NCI-H460 (cell line): ENCODE data around the gene MEDAG. TPM values are rescaled to one million over a fixed set of nuclear protein-coding genes. Genes with fewer than 3 reads are reported as not detected.

ENCODE experiments used
- DNase-seq: peaks from one replicate; pipeline ENCODE4 v3.0.0-alpha.2; 2016; ENCODE audit warnings: low read depth; ENCODE audit errors: extremely low read depth
- total RNA-seq: library from RNA; depleted of rRNA; stranded (reverse); fragments of >200 nt; shearing (Covaris generic); gene quantifications from 2 replicates; pipeline ENCODE4 v1.2.3, GENCODE V29; 2014; rRNA removed

MEDAG gene
- total RNA-seq, 1 experiment from 2014 or later, result not detected

- DNase-seq, result no peak
Measured at GRCh38 chr13:30936971-30937370, 30.9 kb downstream of the MEDAG start.

GRCh38 chr13:30943881-30944280 lies 37.8 kb downstream of the MEDAG start:
- DNase-seq, result no peak

- DNase-seq, result no peak
Measured at GRCh38 chr13:30957258-30957943, 51.3 kb downstream of the MEDAG start.

GRCh38 chr13:30959678-30960077 lies 53.6 kb downstream of the MEDAG start:
- no peak for DNase-seq

GRCh38 chr13:30963791-30964190 lies 57.7 kb downstream of the MEDAG start:
- no peak for DNase-seq

- DNase-seq, result no peak
Measured at GRCh38 chr13:30965380-30965779, 59.3 kb downstream of the MEDAG start.

- no peak for DNase-seq
Measured at GRCh38 chr13:30966101-30966500, 60.0 kb downstream of the MEDAG start.

- no peak for DNase-seq
Measured at GRCh38 chr13:30968846-30969245, 62.8 kb downstream of the MEDAG start.

GRCh38 chr13:30971575-30971974 lies 65.5 kb downstream of the MEDAG start:
- DNase-seq, result no peak

GRCh38 chr13:30972888-30973377 lies 66.9 kb downstream of the MEDAG start:
- DNase-seq, result no peak

- DNase-seq, result no peak
Measured at GRCh38 chr13:30974350-30974749, 68.3 kb downstream of the MEDAG start.

Other genes starting within 250 kb of the MEDAG start
- not detected in 2 replicates for gene ALOX5AP, start 170.7 kb upstream of the MEDAG start, total RNA-seq
- gene TEX26, start 26.4 kb downstream of the MEDAG start, total RNA-seq, result not detected in 2 replicates